ENCODE data around the gene MTFP1. TPM values are rescaled to one million over a fixed set of nuclear protein-coding genes. Genes with fewer than 3 reads are reported as not detected.

Gene MTFP1
- total and polyA plus RNA-seq, 4 donors = 6.8 to 20.2 (median 8.8) TPM

- peaks cover 5 to 35% (median 23%) of the 10 kb centered on the region in 4 donors for H3K4me1 ChIP-seq (ENCODE audit: control insufficient read depth in 4 of 4, insufficient read depth in 4 of 4, low read length in 3 of 4)
- no peaks in the 10 kb centered on the region for H3K9me3 ChIP-seq (ENCODE audit: control insufficient read depth in 4 of 4, low read length in 3 of 4)
- H3K4me3 ChIP-seq (ENCODE audit: low read depth in 1 of 3, low read length in 3 of 3) = no peak overlapping the region
- DNase-seq (ENCODE audit: low spot score) = no peak
- H3K27ac ChIP-seq (ENCODE audit: low read depth in 1 of 2, low read length in 2 of 2) = no peak overlapping the region
- no peak overlapping the region for H3K9ac ChIP-seq (ENCODE audit: low read depth in 1 of 2, low read length in 2 of 2)
- no peak for TF ChIP-seq YY1 (IDR thresholded peaks at IDR 0.05)
- no peak for TF ChIP-seq ATF3 (IDR thresholded peaks at IDR 0.05)
- 73% methylated on average over 4 of the region's 4 CpGs for WGBS
- no peaks in the 10 kb centered on the region for H3K27me3 ChIP-seq (ENCODE audit: control insufficient read depth in 4 of 4, insufficient read depth in 4 of 4, low read length in 3 of 4)
- H3K36me3 ChIP-seq (ENCODE audit: control insufficient read depth in 4 of 4, insufficient read depth in 3 of 4, low read depth in 1 of 4, low read length in 3 of 4) = no peaks in the 10 kb centered on the region
These were observed 47.6 kb downstream of the MTFP1 start for GRCh38 chr22:30472994-30473720.

- Histone ChIP-seq H3K4me1 (ENCODE audit: control insufficient read depth in 4 of 4, insufficient read depth in 4 of 4, low read length in 3 of 4) (peaks cover 5 to 35% (median 23%) of the 10 kb centered on the region in 4 donors), H3K27ac (ENCODE audit: low read depth in 1 of 2, low read length in 2 of 2) (no peak overlapping the region), H3K27me3 (ENCODE audit: control insufficient read depth in 4 of 4, insufficient read depth in 4 of 4, low read length in 3 of 4) (no peaks in the 10 kb centered on the region), H3K36me3 (ENCODE audit: control insufficient read depth in 4 of 4, insufficient read depth in 3 of 4, low read depth in 1 of 4, low read length in 3 of 4) (no peaks in the 10 kb centered on the region), H3K4me3 (ENCODE audit: low read depth in 1 of 3, low read length in 3 of 3) (no peak overlapping the region), H3K9ac (ENCODE audit: low read depth in 1 of 2, low read length in 2 of 2) (no peak overlapping the region), H3K9me3 (ENCODE audit: control insufficient read depth in 4 of 4, low read length in 3 of 4) (no peaks in the 10 kb centered on the region)
- DNase-seq (ENCODE audit: low spot score) = no peak
- TF ChIP-seq RAD21 (IDR thresholded peaks at IDR 0.05) (no peak), ATF3 (IDR thresholded peaks at IDR 0.05) (no peak), CTCF (IDR thresholded peaks at IDR 0.05; ENCODE audit: low read depth, low read length, missing input control) (no peak), GABPA (IDR thresholded peaks at IDR 0.05 in 1 of 2, conservative IDR thresholded peaks at IDR 0.05 in 1 of 2) (no peak), RXRA (IDR thresholded peaks at IDR 0.05) (no peak), HNF4G (IDR thresholded peaks at IDR 0.05) (no peak), JUND (IDR thresholded peaks at IDR 0.05) (no peak), MAX (IDR thresholded peaks at IDR 0.05) (no peak), FOXA2 (IDR thresholded peaks at IDR 0.05) (no peak), TAF1 (conservative IDR thresholded peaks at IDR 0.05) (no peak), FOXA1 (IDR thresholded peaks at IDR 0.05) (no peak), EGR1 (IDR thresholded peaks at IDR 0.05; ENCODE audit: low read depth in 2 of 2) (no peak), YY1 (IDR thresholded peaks at IDR 0.05) (no peak), ZBTB33 (IDR thresholded peaks at IDR 0.05) (no peak), NR2F2 (IDR thresholded peaks at IDR 0.05) (no peak), SP1 (IDR thresholded peaks at IDR 0.05) (no peak), REST (IDR thresholded peaks at IDR 0.05) (no peak), HNF4A (conservative IDR thresholded peaks at IDR 0.05) (no peak)
- 97% methylated on average over 4 of the region's 4 CpGs for WGBS
These were observed 48.6 kb downstream of the MTFP1 start for GRCh38 chr22:30474121-30474520.

All from liver (tissue), 9 donors.